ENCODE results near the gene KRT79.

KRT79 gene

GRCh38 chr12:52832985-52833905 is 866 bp downstream of the KRT79 start:
- DNase-seq, result no peak

GRCh38 chr12:52832451-52832850 is 1.7 kb downstream of the KRT79 start:
- DNase-seq, result no peak

- DNase-seq, result no peak
These were observed 2.9 kb downstream of the KRT79 start for GRCh38 chr12:52831251-52831650.

GRCh38 chr12:52829986-52830770 is 3.9 kb downstream of the KRT79 start:
- DNase-seq, result no peak

- no peak for DNase-seq
These were observed 5.5 kb downstream of the KRT79 start for GRCh38 chr12:52828591-52829021.

- DNase-seq, result no peak
These were observed 6.0 kb downstream of the KRT79 start for GRCh38 chr12:52828156-52828555.

GRCh38 chr12:52827499-52828090 is 6.5 kb downstream of the KRT79 start:
- no peak for DNase-seq

- no peak for DNase-seq
These were observed 7.3 kb downstream of the KRT79 start for GRCh38 chr12:52826611-52827498.

- no peak for DNase-seq
These were observed 8.2 kb downstream of the KRT79 start for GRCh38 chr12:52825961-52826360.

- no peak for DNase-seq
These were observed 9.2 kb downstream of the KRT79 start for GRCh38 chr12:52824741-52825410.

GRCh38 chr12:52823761-52824450 is 10.2 kb downstream of the KRT79 start:
- DNase-seq, result no peak

- no peak for DNase-seq
These were observed 11.2 kb downstream of the KRT79 start for GRCh38 chr12:52822771-52823510.

GRCh38 chr12:52821826-52822660 is 12.1 kb downstream of the KRT79 start:
- no peak for DNase-seq

- DNase-seq, result no peak
These were observed 12.9 kb downstream of the KRT79 start for GRCh38 chr12:52821071-52821730.

GRCh38 chr12:52820521-52820920 is 13.6 kb downstream of the KRT79 start:
- no peak for DNase-seq

- no peak for DNase-seq
These were observed 14.2 kb downstream of the KRT79 start for GRCh38 chr12:52819731-52820510.

- no peak for DNase-seq
These were observed 15.2 kb downstream of the KRT79 start for GRCh38 chr12:52818887-52819420.

- no peak for DNase-seq
These were observed 15.7 kb downstream of the KRT79 start for GRCh38 chr12:52818388-52818787.

All from NK-92 treated with Interleukin-12 subunit alpha and Interleukin-12 subunit beta, amount 100 ng/mL, for 24 hours (cell line).